ENCODE results near the gene KLRF1. TPM values are rescaled to one million over a fixed set of nuclear protein-coding genes. Genes with fewer than 3 reads are reported as not detected.

The KLRF1 gene, protein sequence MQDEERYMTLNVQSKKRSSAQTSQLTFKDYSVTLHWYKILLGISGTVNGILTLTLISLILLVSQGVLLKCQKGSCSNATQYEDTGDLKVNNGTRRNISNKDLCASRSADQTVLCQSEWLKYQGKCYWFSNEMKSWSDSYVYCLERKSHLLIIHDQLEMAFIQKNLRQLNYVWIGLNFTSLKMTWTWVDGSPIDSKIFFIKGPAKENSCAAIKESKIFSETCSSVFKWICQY
- not detected for total RNA-seq (2021; ENCODE audit: unreplicated experiment)
- not detected in 2 replicates for polyA plus RNA-seq (2012)
- not detected for Bru-seq, nascent RNA
- not detected for BruChase-seq, experiment 1, labeled RNA remaining after a 6-hour chase
- BruChase-seq, experiment 2, labeled RNA remaining after a 2-hour chase, result not detected
- long read RNA-seq, result 0 reads

DNA sequence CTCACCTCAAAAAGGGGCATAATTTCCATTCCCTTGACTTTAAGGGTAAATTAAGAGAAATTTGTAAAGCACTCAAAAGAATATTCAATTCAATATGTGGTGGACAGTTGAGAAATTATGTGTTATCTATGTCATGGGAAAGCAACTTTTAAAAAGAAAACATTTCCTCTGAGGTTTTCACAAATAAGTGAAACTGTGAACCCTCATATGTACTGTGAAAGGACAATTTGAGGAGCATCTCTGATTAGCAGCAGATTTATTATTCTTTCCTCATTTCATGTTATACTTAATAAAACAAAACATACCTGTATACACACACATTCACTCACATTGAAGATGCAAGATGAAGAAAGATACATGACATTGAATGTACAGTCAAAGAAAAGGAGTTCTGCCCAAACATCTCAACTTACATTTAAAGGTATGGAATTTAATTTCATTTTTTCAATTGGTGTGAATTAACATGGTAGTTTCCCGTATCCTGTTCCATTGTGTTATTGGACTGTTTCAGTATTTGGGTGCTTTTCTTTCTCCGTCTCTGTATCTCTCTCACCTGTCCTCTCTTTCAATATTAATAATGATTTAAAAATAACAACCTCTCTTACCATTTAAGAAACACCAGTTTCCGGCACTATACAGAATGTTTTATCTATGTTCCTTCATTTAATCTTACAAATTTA is at the start of gene KLRF1:
TSS of gene KLRF1 (plus strand) at position 273 of the 680 bp plus-strand sequence. CDS start at position 337, 64 bp downstream.
- ChIA-PET CTCF (no interaction called here), RAD21 (ENCODE audit: low non-redundant PET in 1 of 2, low total read pairs in 2 of 2, uncharacterized antibody in 2 of 2, unreplicated experiment in 2 of 2) (no interaction called here), POLR2A (no interaction called here)
- Histone ChIP-seq H3K79me2 (ENCODE audit: insufficient read depth, low read length) (no peaks in the 10 kb centered on the region), H3K9ac (ENCODE audit: low read length) (no peak within 1 kb of the TSS), H3K27ac (ENCODE audit: low read depth, low read length) (no peak within 1 kb of the TSS), H3K27me3 (ENCODE audit: insufficient read depth, low read length) (peaks cover 60% of the 10 kb centered on the region), H3K4me2 (ENCODE audit: low read length) (no peak within 1 kb of the TSS), H2AFZ (ENCODE audit: low read depth, low read length, poor library complexity, severe bottlenecking) (peak within 1 kb of the TSS; percentile 16), H3K9me3 (ENCODE audit: control insufficient read depth in 1 of 2, insufficient read depth in 1 of 2, low read depth in 1 of 2, low read length in 2 of 2) (no peaks in the 10 kb centered on the region), H3K9me2 (ENCODE audit: insufficient read depth) (no peaks in the 10 kb centered on the region), H3K36me3 (ENCODE audit: control insufficient read depth in 1 of 2, insufficient read depth in 2 of 2, low read length in 2 of 2) (no peaks in the 10 kb centered on the region), H3K4me1 (ENCODE audit: control insufficient read depth in 1 of 2, insufficient read depth in 2 of 2, low read length in 2 of 2) (no peaks in the 10 kb centered on the region), H3K4me3 (replicated peaks in 1 of 2; ENCODE audit: low read depth in 1 of 2, low read length in 2 of 2) (no peak within 1 kb of the TSS), H4K20me1 (ENCODE audit: insufficient read depth) (no peaks in the 10 kb centered on the region; the same call in 1 of the 2 replicates)
- intact Hi-C loops (cut with micrococcal nuclease), result no loop called here
- ATAC-seq (no peak), DNase-seq (ENCODE audit: low read depth, low spot score) (no peak)
- no peak for TF ChIP-seq ZNF274 (IDR thresholded peaks at IDR 0.05; ENCODE audit: low read depth, low read length)
- no peak for TF ChIP-seq POLR2AphosphoS5 (IDR thresholded peaks at IDR 0.05; ENCODE audit: low read depth, low read length)
- TF ChIP-seq JUND (IDR thresholded peaks at IDR 0.05), result no peak
- TF ChIP-seq, protein P1, sequence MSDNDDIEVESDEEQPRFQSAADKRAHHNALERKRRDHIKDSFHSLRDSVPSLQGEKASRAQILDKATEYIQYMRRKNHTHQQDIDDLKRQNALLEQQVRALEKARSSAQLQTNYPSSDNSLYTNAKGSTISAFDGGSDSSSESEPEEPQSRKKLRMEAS (IDR thresholded peaks at IDR 0.05), result no peak
- TF ChIP-seq CBX3 (IDR thresholded peaks at IDR 0.05; ENCODE audit: low read depth), result no peak
- no peak for TF ChIP-seq YY1 (IDR thresholded peaks at IDR 0.05; ENCODE audit: extremely low read depth, insufficient replicate concordance, low read depth, low read length)
- TF ChIP-seq, protein P2, sequence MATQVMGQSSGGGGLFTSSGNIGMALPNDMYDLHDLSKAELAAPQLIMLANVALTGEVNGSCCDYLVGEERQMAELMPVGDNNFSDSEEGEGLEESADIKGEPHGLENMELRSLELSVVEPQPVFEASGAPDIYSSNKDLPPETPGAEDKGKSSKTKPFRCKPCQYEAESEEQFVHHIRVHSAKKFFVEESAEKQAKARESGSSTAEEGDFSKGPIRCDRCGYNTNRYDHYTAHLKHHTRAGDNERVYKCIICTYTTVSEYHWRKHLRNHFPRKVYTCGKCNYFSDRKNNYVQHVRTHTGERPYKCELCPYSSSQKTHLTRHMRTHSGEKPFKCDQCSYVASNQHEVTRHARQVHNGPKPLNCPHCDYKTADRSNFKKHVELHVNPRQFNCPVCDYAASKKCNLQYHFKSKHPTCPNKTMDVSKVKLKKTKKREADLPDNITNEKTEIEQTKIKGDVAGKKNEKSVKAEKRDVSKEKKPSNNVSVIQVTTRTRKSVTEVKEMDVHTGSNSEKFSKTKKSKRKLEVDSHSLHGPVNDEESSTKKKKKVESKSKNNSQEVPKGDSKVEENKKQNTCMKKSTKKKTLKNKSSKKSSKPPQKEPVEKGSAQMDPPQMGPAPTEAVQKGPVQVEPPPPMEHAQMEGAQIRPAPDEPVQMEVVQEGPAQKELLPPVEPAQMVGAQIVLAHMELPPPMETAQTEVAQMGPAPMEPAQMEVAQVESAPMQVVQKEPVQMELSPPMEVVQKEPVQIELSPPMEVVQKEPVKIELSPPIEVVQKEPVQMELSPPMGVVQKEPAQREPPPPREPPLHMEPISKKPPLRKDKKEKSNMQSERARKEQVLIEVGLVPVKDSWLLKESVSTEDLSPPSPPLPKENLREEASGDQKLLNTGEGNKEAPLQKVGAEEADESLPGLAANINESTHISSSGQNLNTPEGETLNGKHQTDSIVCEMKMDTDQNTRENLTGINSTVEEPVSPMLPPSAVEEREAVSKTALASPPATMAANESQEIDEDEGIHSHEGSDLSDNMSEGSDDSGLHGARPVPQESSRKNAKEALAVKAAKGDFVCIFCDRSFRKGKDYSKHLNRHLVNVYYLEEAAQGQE (IDR thresholded peaks at IDR 0.05; ENCODE audit: low read depth), result no peak
- no TSS peak for BruUV-seq (replicated peaks)
